Measurements from ENCODE around the gene NUP210L. TPM values are rescaled to one million over a fixed set of nuclear protein-coding genes. Genes with fewer than 3 reads are reported as not detected.

NUP210L gene
- total RNA-seq, 4 donors from 2014 or later = under 0.01 to 0.30 (median 0.21) TPM; not detected in 1

DNA sequence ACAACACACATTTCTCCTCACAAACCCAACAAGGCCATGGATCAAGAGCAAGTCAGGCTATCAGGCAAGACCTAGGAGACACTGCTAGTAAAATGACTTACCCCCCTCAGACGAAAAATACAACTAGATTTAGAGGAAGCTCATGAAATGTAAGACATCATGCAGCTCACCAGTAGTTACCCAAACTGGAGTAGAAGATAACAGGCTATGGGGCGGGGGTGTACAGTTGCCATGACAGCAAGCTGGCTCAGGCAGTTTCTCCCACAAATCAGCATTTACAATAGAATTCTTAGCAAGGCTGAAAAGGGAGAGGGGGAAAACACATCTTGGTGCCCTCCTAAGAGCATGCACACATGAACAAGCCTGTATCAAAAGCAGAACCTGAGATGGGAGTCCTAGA lies 23.1 kb upstream of the NUP210L start:
- no peaks in the 10 kb centered on the region for H3K27me3 ChIP-seq
- no peak overlapping the region for H3K4me3 ChIP-seq
- H3K4me1 ChIP-seq = peaks cover 0 to 72% (median 55%) of the 10 kb centered on the region in 4 donors
- peaks cover 0 to 30% (median under 1%) of the 10 kb centered on the region in 3 donors for H3K36me3 ChIP-seq
- DNase-seq (ENCODE audit: low spot score in 2 of 2) = no peak
- 27 to 34% methylated on average over 2 of the region's 2 CpGs for WGBS, 2 donors
- no peaks in the 10 kb centered on the region for H3K9me3 ChIP-seq
- peak overlapping the region in 3 of 4 donors; percentile 37 to 70 (median 65) for H3K27ac ChIP-seq
- TF ChIP-seq POLR2A (IDR thresholded peaks at IDR 0.05) (no peak), EP300 (IDR thresholded peaks at IDR 0.05) (no peak)
- TF ChIP-seq, protein P1, sequence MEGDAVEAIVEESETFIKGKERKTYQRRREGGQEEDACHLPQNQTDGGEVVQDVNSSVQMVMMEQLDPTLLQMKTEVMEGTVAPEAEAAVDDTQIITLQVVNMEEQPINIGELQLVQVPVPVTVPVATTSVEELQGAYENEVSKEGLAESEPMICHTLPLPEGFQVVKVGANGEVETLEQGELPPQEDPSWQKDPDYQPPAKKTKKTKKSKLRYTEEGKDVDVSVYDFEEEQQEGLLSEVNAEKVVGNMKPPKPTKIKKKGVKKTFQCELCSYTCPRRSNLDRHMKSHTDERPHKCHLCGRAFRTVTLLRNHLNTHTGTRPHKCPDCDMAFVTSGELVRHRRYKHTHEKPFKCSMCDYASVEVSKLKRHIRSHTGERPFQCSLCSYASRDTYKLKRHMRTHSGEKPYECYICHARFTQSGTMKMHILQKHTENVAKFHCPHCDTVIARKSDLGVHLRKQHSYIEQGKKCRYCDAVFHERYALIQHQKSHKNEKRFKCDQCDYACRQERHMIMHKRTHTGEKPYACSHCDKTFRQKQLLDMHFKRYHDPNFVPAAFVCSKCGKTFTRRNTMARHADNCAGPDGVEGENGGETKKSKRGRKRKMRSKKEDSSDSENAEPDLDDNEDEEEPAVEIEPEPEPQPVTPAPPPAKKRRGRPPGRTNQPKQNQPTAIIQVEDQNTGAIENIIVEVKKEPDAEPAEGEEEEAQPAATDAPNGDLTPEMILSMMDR (IDR thresholded peaks at IDR 0.05) = no peak

DNA sequence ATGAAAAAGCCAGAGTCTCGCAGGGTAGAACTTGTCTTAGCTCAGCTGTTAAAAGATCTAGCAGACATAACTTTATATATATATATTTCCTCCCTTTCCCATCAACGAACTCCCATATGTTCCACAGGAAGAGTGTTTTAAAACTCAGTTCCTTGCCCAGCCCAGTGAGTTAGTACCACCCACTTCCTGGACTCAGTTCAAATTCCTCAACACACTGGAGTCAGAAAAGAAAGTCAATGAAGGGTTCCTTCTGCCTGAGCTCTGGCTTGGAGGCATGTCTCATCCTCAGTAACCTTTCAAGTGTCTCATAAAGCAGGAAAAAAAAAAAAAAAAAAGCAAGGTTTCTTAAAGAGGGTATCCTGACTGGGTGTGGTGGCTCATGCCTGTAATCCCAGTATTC lies 21.5 kb upstream of the NUP210L start:
- WGBS, 2 donors = 20 to 26% methylated on average over 2 of the region's 2 CpGs
- no peaks in the 10 kb centered on the region for H3K9me3 ChIP-seq
- TF ChIP-seq POLR2A (IDR thresholded peaks at IDR 0.05) (no peak), EP300 (IDR thresholded peaks at IDR 0.05) (no peak)
- TF ChIP-seq, protein P1 (IDR thresholded peaks at IDR 0.05) = no peak
- DNase-seq (ENCODE audit: low spot score in 2 of 2) = peak in 1 of 2 donors; percentile 40
- no peaks in the 10 kb centered on the region for H3K27me3 ChIP-seq
- H3K27ac ChIP-seq = peak overlapping the region in 2 of 4 donors; percentile 42 to 54
- H3K4me3 ChIP-seq = no peak overlapping the region
- peaks cover 6 to 47% (median 17%) of the 10 kb centered on the region in 3 donors for H3K36me3 ChIP-seq
- peaks cover 0 to 63% (median 50%) of the 10 kb centered on the region in 4 donors for H3K4me1 ChIP-seq

DNA sequence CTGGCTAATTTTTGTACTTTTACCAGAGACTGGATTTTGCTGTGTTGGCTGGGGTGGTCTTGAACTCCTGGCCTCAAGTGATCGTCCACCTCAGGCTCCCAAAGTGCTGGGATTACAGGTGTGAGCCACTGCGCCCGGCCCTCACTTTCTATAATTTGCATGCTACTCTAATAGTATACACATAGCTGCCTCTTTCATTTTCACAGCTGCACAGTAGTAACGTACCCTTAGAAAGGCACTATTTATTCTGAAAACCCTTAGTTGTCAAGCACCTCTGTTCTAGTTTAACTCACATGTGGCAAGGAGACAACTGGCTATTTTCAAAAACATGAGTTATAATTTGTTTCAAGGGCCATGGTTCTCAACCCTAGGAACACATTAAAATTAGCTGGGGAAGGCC lies 19.8 kb upstream of the NUP210L start:
- H3K4me1 ChIP-seq = peaks cover 0 to 46% (median 33%) of the 10 kb centered on the region in 4 donors
- H3K4me3 ChIP-seq = no peak overlapping the region
- DNase-seq (ENCODE audit: low spot score in 2 of 2) = no peak
- 95 to 96% methylated on average over 4 of the region's 4 CpGs for WGBS, 2 donors
- no peaks in the 10 kb centered on the region for H3K27me3 ChIP-seq
- no peak for TF ChIP-seq POLR2A (IDR thresholded peaks at IDR 0.05)
- TF ChIP-seq, protein P1 (IDR thresholded peaks at IDR 0.05) = no peak
- no peak for TF ChIP-seq EP300 (IDR thresholded peaks at IDR 0.05)
- H3K36me3 ChIP-seq = peaks cover 6 to 60% (median 26%) of the 10 kb centered on the region in 3 donors
- no peaks in the 10 kb centered on the region for H3K9me3 ChIP-seq
- no peak overlapping the region for H3K27ac ChIP-seq

DNA sequence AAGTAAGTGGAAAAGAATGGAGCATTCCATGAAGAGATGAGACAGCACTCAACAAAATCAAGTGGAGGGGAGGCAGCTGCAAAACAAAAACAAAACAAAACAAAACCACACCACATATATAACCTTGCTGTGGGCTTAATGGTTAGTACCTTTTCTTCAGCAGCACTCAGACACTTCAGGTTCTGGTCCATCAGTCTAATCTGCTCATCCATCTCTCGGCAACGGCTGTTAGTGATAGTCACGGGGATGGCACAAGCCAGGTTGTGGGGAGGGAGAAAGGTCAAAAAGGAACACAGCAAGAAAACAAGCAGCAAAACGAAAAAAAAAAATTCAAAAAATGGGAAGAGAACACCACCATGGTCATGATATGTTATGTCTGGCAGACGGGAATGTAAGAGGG lies 17.0 kb upstream of the NUP210L start:
- peaks cover 0 to 19% (median 11%) of the 10 kb centered on the region in 4 donors for H3K4me1 ChIP-seq
- H3K27ac ChIP-seq = no peak overlapping the region
- no peaks in the 10 kb centered on the region for H3K9me3 ChIP-seq
- H3K27me3 ChIP-seq = no peaks in the 10 kb centered on the region
- H3K36me3 ChIP-seq = peaks cover 6 to 88% (median 50%) of the 10 kb centered on the region in 3 donors
- no peak overlapping the region for H3K4me3 ChIP-seq
- TF ChIP-seq POLR2A (IDR thresholded peaks at IDR 0.05) = no peak
- no peak for TF ChIP-seq EP300 (IDR thresholded peaks at IDR 0.05)
- TF ChIP-seq, protein P1 (IDR thresholded peaks at IDR 0.05) = no peak
- DNase-seq (ENCODE audit: low spot score in 2 of 2) = no peak
- 88 to 90% methylated on average over 5 of the region's 5 CpGs for WGBS, 2 donors

DNA sequence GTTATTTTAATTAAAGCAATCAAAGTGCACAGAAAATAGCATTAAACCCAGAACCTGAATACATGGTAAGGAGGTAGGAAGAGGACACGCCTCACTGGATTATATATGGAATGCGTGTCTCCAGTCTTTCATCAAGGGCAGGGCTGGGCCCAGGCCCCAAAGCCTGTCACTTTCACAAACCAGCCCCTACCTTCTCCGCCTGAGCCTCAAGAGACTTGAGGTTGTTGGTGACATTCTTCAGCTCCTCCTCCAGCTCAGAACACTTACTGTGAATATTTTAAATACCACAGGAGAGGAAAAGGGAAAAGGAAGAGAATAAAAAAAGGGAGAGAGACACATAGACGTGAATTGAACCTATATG lies 16.3 kb upstream of the NUP210L start:
- Histone ChIP-seq H3K27me3 (no peaks in the 10 kb centered on the region), H3K36me3 (peaks cover 6 to 95% (median 52%) of the 10 kb centered on the region in 3 donors), H3K9me3 (no peaks in the 10 kb centered on the region), H3K4me3 (no peak overlapping the region), H3K27ac (no peak overlapping the region), H3K4me1 (peaks cover 0 to 13% (median 7%) of the 10 kb centered on the region in 4 donors)
- TF ChIP-seq EP300 (IDR thresholded peaks at IDR 0.05) (no peak), POLR2A (IDR thresholded peaks at IDR 0.05) (no peak)
- TF ChIP-seq, protein P1 (IDR thresholded peaks at IDR 0.05) = no peak
- 88 to 95% methylated on average over 4 of the region's 4 CpGs for WGBS, 2 donors
- DNase-seq (ENCODE audit: low spot score in 2 of 2) = no peak

Data from tibial nerve (tissue), 4 donors.